ENCODE data around the gene CD48.

DNA sequence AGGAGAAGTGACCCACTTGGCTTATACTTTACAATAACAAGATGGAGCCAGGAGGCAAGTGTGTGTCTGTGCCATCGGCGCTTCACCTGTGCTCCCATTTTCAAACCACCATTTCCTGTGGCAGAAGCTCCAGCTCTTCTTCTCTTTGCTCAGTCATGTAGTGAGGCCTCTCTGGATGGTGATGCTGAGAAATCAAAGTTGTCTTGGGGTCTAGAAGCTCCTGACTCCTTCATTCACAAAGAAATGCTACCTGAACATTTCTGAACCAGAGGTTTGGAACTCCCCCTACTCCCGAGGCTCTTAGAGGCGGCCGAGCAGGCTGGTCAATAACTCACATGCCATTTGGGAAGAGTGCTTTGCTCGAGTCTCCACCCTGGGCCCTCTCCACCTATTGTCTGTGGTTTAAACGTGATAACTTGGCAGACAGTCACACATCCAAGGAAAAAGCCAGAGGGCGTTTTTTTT, 82.8 kb downstream of the CD48 start:
- TF ChIP-seq CTCF (IDR thresholded peaks at IDR 0.05) (no peak), EZH2 (IDR thresholded peaks at IDR 0.05; ENCODE audit: borderline replicate concordance, insufficient read depth, low read depth, low read length, poor library complexity, severe bottlenecking) (no peak)
